ENCODE measurements around the gene OARD1. TPM values are rescaled to one million over a fixed set of nuclear protein-coding genes. Genes with fewer than 3 reads are reported as not detected.
"Not testable (repeated sequence)": the region's sequence is repeated elsewhere in the genome, so short reads cannot be mapped to it uniquely, and the experiment has no call there.

Gene OARD1, protein sequence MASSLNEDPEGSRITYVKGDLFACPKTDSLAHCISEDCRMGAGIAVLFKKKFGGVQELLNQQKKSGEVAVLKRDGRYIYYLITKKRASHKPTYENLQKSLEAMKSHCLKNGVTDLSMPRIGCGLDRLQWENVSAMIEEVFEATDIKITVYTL
- 10 to 100 TPM; 39.9 to 52.6 TPM for total RNA-seq

DNA sequence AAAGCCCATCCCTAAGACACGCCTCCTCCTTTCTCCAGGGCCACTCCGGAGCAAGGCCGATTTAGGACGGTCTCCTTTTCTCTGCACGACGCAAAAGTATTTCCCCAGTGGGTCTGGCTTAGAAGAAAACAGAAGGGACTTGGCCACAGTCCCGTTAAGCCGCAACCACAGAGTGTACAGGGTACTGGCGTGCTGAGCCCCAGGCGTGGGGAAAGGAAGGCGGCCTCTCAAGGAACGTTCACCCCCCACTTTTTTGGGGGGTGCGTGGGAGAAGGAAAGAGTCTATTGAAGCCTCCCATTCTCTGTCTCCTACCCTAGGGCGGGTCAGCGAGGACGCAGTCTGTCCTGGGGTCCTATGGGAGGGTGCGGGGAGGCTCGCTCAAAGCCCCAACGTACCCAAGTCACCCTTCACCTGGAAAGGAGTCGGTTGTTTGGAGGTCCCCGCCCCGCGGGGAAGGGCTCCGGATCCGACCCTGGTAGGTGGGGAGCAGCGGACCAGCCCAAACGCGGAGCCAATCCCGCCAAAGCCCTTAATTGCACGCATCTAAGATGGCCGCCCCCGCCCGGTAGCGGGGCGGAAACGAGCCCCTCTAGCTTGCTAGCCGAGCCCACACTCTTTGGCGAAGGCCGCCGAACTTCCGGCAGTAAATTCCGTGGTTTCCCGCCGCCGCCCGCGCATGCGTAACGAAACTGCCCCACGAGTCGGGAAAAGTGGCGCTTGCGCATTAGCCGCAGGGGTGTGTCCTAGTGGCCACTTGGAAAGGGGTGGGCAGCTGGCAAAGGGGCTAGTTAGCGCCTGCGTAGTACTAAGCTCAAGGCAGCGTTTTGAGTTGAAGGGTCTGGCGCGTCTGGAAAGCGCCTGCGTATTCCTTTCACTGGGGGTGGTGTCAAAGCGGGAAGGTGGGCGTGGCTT is at the start of gene OARD1:
TSS of gene OARD1 (minus strand) at position 434 of the 913 bp plus-strand sequence. CDS start 722 bp downstream, outside the sequence.
- peak; percentile 71 to 82 for ATAC-seq
- peak within 1 kb of the TSS; percentile 97 to 99 for H3K27ac Mint-ChIP-seq

DNA sequence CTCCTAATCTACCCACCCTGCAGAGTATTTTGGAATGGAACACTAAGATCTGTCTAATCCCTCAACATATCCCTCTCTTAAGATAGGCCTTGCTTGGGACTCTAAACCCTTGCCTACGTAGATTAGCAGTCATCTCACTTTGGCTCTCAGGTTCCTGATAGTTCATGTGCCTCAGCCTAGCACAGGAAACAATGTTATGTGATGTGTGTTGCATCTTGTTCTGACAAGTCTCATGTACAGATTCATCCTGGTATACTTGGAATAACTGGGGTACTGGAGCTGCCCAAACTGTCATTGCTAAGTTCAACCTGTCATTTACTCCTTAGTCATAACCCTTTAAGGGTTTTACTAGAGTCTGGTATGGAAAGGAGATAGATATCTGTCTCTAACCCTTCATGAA is 47.9 kb upstream of the OARD1 start:
- H3K27ac Mint-ChIP-seq: no peak overlapping the region
- DNase-seq (ENCODE audit: low spot score in 2 of 2) (no peak), ATAC-seq (no peak)
- peaks cover 6 to 7% of the 10 kb centered on the region in 2 donors for H3K36me3 Mint-ChIP-seq
- no peaks in the 10 kb centered on the region for H3K9me3 Mint-ChIP-seq

More for the DNA sequence above, at the start of gene OARD1:
- peaks cover 26 to 33% of the 10 kb centered on the region in 2 donors for H3K36me3 Mint-ChIP-seq
- H3K9me3 Mint-ChIP-seq: no peaks in the 10 kb centered on the region
- peak; percentile 100 for DNase-seq (ENCODE audit: low spot score in 2 of 2)

DNA sequence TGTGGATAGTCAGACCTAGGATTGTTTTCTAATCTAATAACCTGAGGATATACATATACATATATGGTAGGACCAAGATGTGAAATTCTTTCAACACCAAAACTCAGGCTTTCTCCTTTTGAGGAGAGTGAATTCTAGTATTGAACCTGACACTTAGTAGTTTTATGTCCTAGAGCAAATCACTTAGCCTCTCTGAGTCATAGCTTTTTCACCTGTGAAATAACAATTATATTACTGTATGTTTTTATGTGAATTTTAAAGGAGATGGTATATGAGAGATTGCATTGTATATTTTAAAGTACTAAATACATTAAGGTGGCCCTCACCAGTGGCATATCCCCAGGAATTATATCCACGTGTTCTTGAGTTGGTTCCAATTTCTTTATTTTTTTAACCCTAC is 47.4 kb upstream of the OARD1 start:
- no peaks in the 10 kb centered on the region for H3K9me3 Mint-ChIP-seq
- DNase-seq (ENCODE audit: low spot score in 2 of 2) (no peak), ATAC-seq (no peak)
- H3K27ac Mint-ChIP-seq: no peak overlapping the region
- peaks cover 6 to 7% of the 10 kb centered on the region in 2 donors for H3K36me3 Mint-ChIP-seq

DNA sequence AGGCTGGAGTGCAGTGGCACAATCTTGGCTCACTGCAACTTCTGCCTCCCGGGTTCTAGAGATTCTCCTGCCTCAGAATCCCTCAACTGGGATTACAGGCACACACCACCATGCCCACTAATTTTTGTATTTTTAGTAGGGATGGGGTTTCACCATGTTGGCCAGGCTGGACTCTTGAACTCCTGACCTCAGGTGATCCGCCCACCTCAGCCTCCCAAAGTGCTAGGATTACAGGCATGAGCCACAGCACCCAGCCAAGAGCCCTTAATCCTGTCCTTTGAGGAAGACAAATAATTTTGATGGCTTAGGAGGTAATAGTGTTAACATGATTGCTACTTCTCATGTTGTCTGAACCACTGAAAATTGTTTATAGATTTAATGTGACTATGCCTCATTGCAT is 42.9 kb upstream of the OARD1 start:
- not testable (repeated sequence) for ATAC-seq; DNase-seq (ENCODE audit: low spot score in 2 of 2); H3K9me3 Mint-ChIP-seq; H3K36me3 Mint-ChIP-seq; H3K27ac Mint-ChIP-seq

DNA sequence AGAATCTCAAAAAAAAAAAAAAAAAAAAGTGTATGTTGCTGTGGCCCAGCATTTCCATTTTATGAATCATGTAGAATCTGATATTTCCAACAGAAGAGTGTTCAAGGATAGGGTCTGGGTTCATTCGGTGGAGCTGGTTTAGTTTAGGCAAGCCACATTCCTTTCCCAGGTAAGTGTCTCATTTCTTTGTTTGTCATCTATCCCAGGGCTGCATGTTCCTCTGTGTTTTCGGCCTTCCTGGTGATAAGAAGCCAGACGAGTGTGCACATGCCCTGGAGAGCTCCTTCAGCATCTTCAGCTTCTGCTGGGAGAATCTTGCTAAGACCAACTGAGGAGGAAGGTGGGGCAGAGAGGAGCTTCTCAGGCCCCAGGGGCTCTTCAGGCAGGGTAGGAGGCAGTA is 38.9 kb upstream of the OARD1 start:
- ATAC-seq (no peak), DNase-seq (ENCODE audit: low spot score in 2 of 2) (no peak)
- Mint-ChIP-seq H3K36me3 (no peaks in the 10 kb centered on the region), H3K9me3 (no peaks in the 10 kb centered on the region), H3K27ac (no peak overlapping the region)

DNA sequence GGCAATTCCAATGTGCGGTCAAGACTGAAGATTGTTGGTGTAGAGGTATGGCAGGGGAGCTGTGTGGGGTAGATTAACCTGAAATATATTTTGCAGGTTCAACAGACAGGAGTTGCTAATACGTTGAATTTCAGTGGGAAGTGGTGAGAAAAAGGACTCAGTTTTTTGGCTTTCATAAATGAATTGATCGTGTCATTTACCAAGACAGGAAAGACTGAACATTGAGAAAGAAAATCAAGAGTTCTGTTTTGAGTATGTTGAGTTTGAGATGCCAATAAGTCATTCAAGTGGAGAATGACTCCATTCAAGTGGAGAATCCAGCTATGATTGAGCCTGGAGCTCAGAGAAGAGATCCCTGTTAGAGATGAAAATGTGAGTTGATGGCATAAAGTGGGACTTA is 31.7 kb upstream of the OARD1 start:
- H3K27ac Mint-ChIP-seq: no peak overlapping the region
- no peak for DNase-seq (ENCODE audit: low spot score in 2 of 2)
- H3K9me3 Mint-ChIP-seq: no peaks in the 10 kb centered on the region
- peak; percentile 72 to 97 for ATAC-seq
- H3K36me3 Mint-ChIP-seq: peaks cover 6 to 12% of the 10 kb centered on the region in 2 donors

DNA sequence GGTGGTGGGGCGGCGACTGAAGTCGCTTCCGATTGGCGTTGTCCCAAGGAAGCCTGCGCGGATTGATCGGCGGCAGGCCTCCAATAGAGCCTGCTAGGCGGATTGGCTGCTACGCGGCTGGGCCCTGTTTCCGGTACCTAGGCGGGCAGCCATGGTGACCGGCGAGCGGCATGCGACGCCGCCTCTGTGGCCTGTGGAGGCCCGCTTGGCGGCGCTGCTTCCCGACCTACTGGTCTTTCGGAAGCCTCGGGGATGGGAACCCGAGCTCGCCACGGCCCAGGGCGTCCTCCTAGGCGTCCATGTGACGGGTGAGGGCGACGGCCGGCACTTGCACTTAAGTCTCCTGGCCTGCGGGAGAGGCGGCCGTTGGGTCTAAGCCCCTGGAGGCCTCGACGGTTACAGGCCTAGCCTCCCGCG is 28.7 kb upstream of the OARD1 start:
- H3K27ac Mint-ChIP-seq: no peak overlapping the region
- peaks cover 30 to 32% of the 10 kb centered on the region in 2 donors for H3K36me3 Mint-ChIP-seq
- no peaks in the 10 kb centered on the region for H3K9me3 Mint-ChIP-seq
- DNase-seq (ENCODE audit: low spot score in 2 of 2): no peak
- no peak for ATAC-seq

DNA sequence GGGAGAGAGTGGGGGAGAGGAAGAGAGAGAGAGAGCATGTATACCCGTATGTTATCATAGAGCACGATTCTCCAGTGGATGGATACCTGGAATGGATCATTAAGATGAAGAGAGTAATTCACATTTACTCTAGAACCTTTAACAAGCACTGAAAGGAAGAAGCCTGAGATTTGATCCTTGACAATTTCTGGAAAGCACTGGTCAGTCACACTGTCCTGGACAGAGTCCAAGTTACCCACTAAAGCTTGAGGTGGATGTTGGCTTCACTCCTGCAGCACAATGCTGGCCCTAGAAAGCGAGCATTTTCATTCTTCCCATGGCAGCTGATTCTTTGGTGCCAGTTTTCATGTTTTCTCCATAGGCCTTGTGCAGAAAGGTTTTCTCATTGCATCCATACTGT is 26.2 kb upstream of the OARD1 start:
- H3K27ac Mint-ChIP-seq: no peak overlapping the region
- peaks cover 37 to 43% of the 10 kb centered on the region in 2 donors for H3K36me3 Mint-ChIP-seq
- ATAC-seq: no peak
- no peaks in the 10 kb centered on the region for H3K9me3 Mint-ChIP-seq
- DNase-seq (ENCODE audit: low spot score in 2 of 2): no peak

DNA sequence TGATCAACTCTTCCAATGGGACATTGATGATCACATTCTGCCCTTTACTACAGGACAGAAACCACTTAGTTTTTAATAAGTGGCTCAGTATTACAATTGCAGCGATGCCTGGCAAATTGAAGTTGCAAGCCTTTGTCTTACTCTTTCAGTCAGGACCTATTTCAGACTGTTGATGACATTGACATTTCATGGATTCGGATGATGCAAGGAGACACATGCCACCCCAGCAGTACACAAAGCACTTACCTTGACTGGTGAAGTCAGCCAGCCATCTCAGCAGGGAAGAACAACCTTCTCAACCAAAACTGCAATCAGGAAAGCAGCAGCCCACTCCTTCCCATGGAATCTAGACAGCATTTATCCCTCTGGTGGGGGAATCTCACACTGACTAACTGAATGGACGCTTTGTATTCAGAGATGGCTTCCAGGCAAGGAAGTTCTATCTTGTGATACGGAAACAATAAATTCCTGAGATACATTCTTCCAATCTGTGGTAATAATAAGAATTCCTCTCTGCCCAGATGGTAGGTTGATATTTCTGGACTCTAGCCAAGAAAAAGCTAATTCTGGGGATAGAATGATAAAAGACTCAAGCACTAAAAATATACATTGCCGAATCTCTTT is 25.4 kb upstream of the OARD1 start:
- H3K36me3 Mint-ChIP-seq: peaks cover 37 to 43% of the 10 kb centered on the region in 2 donors
- ATAC-seq (no peak), DNase-seq (ENCODE audit: low spot score in 2 of 2) (no peak)
- H3K27ac Mint-ChIP-seq: no peak overlapping the region
- H3K9me3 Mint-ChIP-seq: no peaks in the 10 kb centered on the region

DNA sequence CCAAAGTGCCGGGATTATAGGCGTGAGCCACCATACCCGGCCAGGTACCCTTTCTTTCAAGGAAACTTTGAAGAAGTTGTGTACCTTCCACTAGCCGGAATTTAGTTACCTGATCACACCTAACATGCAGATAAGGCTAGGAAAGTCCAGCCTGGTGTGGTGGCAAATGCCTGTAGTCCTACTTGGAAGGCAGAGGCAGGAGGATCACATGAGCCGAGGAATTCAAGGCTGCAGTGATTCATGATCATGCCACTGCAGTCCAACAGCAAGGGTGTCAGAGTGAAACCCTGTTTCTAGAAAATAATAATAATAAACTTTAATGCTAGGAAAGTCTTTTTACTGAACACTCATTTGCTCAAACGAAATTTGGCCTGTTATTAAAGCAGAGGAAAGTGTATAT is 21.6 kb upstream of the OARD1 start:
- H3K9me3 Mint-ChIP-seq: no peaks in the 10 kb centered on the region
- peaks cover 32 to 41% of the 10 kb centered on the region in 2 donors for H3K36me3 Mint-ChIP-seq
- DNase-seq (ENCODE audit: low spot score in 2 of 2) (no peak), ATAC-seq (no peak)
- no peak overlapping the region for H3K27ac Mint-ChIP-seq

DNA sequence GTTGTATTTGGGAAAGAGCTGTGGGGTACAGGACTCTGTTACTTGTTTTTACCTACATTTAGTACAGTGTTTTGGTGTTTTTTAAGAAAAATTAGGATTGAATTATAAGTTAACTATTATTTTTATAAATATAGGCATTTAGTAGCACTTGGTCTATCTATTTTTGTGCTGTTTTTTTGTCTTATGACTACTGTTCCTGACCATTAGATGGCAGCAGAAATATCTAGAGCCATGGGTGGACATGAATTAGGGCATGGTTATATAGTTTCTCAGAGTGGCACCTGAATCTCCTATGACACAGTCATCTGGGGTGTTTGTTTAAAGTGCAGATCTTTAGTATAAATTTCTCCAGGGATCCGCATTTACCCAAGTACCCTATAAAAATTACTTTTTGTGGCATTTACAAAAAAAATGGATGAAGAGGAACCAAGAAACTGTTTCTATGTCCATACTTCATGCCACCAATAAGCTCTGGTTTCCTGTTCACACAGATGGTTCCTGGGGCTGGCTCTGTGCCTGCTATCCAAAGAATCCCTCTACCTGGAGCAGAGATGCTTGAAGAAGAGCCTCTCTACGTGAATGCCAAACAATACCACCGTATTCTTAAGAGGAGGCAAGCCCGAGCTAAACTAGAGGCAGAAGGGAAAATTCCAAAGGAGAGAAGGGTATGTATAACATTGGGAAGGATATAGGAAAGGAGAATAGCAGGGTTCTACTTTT is 20.4 kb upstream of the OARD1 start:
- Mint-ChIP-seq H3K9me3 (no peaks in the 10 kb centered on the region), H3K36me3 (peaks cover 24 to 35% of the 10 kb centered on the region in 2 donors), H3K27ac (peak overlapping the region in 1 of 2 donors; percentile 18)
- ATAC-seq: no peak
- DNase-seq (ENCODE audit: low spot score in 2 of 2): no peak

DNA sequence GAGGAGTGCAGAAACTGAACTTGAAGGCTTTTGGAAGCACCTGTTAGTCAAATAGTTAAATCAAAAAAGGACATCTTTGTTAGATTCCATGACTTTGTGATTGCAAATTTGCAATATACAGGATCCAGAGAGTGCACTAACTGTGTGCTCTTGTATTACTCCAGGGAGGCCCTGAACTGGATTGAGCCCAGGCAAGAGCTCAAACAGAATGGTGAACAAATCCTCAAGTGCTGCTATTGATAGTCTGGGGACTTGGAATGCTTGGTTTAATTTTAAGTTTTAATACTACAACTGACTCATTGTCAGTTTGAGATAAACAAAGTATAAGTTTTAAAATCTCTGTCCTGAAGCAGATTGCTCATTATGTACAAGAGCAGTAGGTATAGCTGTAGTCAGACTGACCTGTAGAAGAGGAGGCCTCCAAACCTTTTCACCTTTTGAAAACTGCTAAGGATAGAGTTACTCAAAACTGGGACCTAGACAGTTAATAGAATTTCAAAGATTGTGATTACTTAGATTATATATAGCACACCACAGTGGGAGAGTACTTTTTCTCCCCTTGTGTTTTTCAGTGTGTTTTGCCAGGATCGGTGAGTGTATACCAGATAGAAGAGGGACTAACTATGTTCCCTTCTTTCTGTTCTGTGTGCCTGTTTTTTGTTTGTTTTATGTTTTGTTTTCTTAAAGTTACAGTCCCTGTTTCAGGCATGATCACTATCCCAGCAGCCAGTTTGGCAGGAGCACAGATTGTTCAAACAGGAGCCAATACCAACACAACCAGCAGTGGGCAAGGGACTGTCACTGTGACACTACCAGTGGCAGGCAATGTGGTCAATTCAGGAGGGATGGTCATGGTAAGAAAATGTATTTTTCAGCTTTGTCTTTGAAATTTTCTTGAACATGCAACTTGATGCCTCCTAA is 18.9 kb upstream of the OARD1 start:
- Mint-ChIP-seq H3K36me3 (peaks cover 17 to 32% of the 10 kb centered on the region in 2 donors), H3K9me3 (no peaks in the 10 kb centered on the region), H3K27ac (peak overlapping the region in 1 of 2 donors; percentile 11)
- DNase-seq (ENCODE audit: low spot score in 2 of 2) (no peak), ATAC-seq (no peak)

DNA sequence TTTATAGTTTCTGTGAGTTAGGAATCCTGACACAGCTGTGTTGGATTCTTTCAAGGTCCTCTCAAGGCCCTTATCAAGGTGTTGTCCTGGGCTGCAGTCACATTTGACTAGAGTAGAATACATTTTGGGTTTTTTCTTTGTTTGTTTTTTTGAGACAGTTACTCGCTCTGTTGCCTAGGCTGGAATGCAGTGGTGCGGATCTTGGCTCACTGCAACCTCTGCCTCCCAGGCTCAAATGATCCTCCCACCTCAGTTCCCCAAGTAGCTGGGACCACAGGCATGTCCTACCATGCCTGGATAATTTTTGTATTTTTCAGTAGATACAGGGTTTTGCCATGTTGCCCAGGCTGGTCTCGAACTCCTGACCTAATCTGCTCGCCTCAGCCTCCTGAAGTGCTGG is 16.3 kb upstream of the OARD1 start:
- H3K27ac Mint-ChIP-seq: no peak overlapping the region
- H3K36me3 Mint-ChIP-seq: peaks cover 15 to 23% of the 10 kb centered on the region in 2 donors
- H3K9me3 Mint-ChIP-seq: no peaks in the 10 kb centered on the region
- DNase-seq (ENCODE audit: low spot score in 2 of 2) (no peak), ATAC-seq (no peak)

DNA sequence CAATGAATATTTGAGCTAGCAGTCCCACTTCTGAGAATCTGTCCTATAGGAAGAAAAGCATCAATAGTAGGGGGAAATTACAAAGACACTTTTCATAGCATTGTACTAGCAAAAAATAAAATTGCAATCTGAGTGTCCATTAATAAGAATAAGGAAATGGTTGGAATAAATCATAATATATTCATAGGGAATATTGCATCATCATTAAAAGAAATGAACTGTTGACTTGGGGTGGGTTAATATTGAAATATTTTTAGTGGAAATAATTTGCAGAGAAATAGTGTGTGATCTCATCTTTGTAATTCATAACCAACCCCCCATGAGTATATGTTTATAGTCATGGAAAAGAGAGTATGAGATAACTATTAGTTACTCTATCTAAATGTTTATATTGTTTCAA is 13.0 kb upstream of the OARD1 start:
- Mint-ChIP-seq H3K27ac (no peak overlapping the region), H3K36me3 (peaks cover 15 to 36% of the 10 kb centered on the region in 2 donors), H3K9me3 (no peaks in the 10 kb centered on the region)
- ATAC-seq (no peak), DNase-seq (ENCODE audit: low spot score in 2 of 2) (no peak)

DNA sequence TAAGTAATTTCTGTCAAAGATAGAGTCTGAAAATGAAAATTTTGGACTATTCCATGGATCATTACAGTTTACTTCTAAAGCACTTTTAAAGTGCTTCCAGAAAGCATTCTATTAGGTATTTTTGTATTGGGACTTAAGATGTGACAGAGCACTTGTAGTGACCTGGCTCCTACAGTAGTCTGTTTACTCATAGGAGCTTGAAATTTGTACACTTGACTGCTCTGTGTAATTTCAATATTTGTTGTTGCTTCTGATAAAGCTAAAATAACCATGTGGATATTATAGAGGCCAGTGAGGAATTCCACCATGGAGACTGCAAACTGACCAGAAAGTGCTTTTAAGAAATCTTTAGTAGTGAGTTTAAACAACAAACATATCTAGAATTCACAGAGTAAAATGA is 10.9 kb upstream of the OARD1 start:
- ATAC-seq (no peak), DNase-seq (ENCODE audit: low spot score in 2 of 2) (no peak)
- Mint-ChIP-seq H3K27ac (no peak overlapping the region), H3K36me3 (peaks cover 30 to 49% of the 10 kb centered on the region in 2 donors), H3K9me3 (no peaks in the 10 kb centered on the region)

DNA sequence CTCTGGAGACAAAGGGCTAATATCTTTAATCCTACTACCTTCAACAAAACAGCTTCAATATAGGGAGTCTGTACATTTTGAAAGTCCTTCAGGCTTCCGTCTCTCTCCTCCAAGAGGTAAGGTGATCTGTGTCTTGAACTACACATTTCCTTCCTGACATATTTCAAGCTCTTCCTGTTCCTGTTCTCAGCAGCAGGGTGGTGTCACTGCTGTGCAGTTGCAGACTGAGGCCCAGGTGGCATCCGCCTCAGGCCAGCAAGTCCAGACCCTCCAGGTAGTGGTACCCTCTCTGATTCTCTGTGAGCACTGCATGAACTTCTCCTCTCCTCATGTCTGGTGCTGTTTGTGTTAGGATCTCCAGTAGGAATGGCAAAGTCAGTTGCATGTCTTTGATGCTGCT is 8.5 kb upstream of the OARD1 start:
- H3K9me3 Mint-ChIP-seq: no peaks in the 10 kb centered on the region
- DNase-seq (ENCODE audit: low spot score in 2 of 2) (no peak), ATAC-seq (peak; percentile 34 to 54)
- H3K27ac Mint-ChIP-seq: peak overlapping the region; percentile 79 to 87
- peaks cover 30 to 32% of the 10 kb centered on the region in 2 donors for H3K36me3 Mint-ChIP-seq
